GM21786 (cell line): ENCODE results near the gene FAM204A.

Experiments used
- ATAC-seq: cut with Tn5 transposase; IDR thresholded peaks from one replicate; pipeline ENCODE4 v1.9.1; 2021; ENCODE audit not compliant: unreplicated experiment

FAM204A gene

DNA sequence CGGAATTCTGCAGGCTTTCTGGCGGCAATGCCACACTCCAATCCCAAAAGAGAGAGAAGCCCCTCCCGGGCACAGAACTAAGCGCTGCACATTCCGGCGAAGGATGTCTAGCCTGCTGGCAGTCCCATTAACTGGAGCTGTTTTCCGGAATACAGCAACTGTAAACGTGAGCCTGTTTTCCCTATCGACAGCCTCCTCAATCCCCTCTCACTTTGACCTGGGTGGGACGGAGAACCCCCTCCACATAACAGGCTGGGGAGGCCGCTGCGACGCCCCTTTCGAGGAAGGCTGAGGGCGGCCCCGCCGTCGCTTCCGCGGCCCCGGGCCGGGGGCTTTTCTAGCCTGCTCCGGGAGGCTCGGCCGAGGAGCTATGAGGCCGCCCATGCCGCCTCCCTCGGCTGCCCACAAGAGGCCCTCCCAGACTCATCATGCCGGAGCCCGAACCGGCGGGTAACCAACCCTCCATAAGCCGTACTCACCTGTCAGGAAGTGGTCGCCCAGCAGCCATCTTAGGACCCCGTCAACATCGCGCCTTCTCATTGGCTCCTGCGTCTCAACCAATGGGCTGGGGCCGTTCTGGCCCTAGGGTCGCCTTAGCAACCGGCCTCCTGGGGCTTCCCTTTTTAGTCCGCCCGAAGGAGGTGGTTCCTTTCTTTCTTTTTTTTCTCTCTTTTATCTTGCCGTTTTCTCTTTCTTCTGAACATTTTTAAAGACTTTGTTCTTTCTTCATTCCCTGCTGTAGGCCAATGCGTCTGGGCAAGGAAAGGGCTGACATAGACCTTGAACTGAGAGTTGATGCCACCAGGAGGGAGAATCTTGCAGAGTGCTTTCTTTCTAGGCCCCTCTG, at the start of gene FAM204A:
Gene FAM204A, minus strand, starts transcription at position 534 of the 847 bp plus-strand sequence. CDS start 5,909 bp downstream, outside the sequence.
- peak; percentile 100 for ATAC-seq

GRCh38 chr10:118383699-118384098, 41.6 kb upstream of the FAM204A start:
- no peak for ATAC-seq

DNA sequence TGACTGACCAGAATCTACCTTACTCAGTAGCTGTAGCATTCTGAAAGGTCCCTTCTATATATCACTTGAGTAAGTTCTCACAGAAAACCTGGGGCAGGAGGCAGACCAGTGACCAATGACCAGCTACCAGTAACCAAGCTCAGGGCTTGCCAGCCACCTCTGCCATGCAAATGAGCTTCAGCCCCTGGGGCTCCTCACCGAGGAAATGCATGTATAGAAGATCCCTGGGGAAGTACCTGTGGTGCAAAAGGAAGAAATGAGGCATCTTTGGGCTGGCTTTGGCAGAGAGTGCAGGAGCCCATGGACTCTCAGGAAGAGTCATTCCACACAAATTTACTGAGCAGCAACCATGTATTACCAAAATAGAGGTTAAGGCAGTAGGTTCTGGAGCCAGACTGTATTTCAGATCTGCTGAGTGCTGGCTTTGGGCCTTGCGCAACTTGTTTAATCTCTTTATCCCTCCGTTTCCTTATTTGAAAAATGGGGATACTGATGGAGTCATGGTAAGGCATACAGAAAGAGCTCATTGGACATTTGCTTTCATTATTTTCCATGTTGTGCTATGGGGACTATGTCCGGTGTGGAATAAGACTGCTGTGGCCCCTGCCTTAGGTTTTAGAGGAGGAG, 41.1 kb upstream of the FAM204A start:
- no peak for ATAC-seq

DNA sequence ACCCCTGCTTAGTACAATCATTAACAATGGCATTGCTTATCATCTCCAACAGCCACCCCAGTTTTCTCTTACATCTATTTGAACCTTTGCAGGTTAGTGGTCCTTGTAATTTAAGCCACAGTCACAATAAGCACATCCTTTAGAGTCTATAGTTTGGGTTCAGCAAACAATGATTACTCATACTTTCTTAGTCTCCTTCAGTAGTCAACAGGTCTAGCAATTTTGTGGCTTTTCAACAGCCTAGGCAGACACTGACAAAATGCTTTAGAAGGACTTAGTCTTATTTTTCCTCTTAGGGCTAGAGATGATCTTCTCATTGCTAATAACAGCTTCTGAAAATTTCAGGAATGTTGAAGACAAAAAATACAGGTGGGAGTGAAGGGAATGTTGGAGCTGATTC, 32.3 kb upstream of the FAM204A start:
- no peak for ATAC-seq

- ATAC-seq: no peak
Observed at GRCh38 chr10:118373786-118374185, 31.7 kb upstream of the FAM204A start.

GRCh38 chr10:118370499-118370898, 28.4 kb upstream of the FAM204A start:
- ATAC-seq: no peak

DNA sequence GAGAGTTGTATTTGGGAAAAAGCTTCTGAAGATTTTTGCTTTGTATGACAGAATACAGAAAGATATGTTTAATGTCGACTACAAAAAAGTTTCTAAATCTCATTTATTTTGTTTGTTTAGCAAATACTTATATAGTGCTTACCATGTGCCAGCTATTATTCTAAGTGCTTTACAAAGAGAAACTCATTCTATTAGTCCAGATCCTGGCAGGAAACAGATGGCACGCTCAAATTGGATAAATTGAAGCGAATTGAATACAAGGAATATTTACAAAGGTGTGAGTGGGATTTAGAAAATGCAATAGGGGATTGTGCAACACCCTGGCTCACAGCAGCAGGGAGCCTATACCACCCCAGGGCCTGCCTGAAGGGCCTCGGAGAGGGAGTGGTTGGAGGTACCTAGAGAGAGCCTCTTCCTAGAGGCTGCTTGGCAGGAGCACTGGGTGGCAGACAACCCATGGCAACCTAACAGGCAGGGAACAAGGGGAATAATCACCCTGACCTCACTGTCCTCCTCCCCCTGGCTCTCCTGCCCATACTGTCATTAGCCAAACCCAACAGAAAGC, 27.6 kb upstream of the FAM204A start:
- ATAC-seq: no peak

DNA sequence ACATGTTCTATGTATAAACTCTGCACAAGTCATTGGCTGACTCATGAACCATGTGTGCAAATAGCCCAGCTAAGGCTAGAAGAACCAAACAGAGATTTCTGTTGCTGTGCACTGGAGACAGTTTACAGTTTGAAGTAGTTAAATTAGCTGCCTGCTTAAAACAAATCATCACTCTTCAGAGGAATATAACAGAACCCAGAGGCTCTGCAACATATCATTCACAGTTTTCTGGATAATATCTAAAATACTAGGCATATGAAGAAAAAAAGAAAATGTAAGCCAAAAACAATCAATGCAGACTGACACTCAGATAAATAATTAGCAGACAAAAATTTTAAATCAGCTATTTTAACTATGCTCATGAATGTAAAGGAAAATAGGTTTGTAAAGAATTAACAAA, 23.6 kb upstream of the FAM204A start:
- ATAC-seq: no peak

- ATAC-seq: no peak
Observed at GRCh38 chr10:118362103-118362502, 20.0 kb upstream of the FAM204A start.

DNA sequence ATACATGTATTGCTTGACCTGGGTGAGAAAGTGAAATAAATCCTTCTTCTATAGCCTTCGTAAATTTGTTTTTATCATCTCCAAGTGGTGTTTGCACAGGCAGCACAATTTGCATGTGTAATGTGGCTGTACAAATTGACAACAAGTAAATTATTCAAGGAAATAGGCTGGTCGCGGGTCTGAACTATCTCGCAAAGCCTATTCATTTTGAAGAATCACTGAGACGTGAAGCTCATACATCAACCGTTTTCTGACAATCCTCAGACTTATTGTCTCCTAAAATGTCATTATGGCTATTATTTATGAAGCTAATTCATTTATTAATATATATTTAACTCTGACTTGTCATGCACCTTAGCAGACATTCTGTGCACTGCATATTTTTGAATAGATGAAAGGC, 16.2 kb upstream of the FAM204A start:
- no peak for ATAC-seq

DNA sequence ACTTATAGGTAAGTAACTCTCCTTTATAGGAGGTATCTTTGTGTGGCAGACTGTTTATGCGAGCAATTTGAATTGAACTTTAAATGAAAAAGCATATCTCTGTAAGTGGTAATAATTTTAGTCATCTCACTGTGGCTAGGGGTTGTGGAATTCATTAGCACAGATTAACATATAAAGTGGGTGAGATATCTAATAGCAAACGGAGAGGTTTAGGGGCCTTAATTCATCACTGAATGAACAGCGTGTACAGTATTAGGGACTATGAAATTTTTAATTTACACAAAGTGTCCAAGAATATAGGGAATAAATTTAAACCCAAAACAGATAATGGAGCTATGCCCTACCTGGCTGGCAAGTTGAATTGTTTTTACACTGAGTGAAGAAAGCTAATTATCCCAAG, 15.7 kb upstream of the FAM204A start:
- ATAC-seq: no peak

DNA sequence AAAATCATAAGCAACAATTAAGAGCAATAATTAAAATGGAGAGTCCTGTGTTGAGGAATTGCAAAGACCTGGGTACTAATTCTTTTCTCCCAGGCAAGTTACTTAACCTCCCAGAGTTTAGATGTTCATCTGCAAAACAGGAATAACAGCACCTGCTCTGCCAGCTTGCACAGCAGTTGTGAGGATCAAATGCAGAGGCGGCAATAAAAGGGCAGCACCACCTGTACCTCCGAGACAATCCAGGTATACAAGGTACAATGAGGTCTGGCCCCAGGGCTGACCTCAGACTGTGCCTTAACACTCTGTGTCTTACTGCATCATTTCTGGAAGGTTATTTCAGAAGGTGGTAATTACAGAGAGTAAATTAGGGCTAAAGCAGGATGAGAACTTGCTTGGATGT, 14.5 kb upstream of the FAM204A start:
- no peak for ATAC-seq

- ATAC-seq: no peak
Observed at GRCh38 chr10:118355234-118355633, 13.1 kb upstream of the FAM204A start.

DNA sequence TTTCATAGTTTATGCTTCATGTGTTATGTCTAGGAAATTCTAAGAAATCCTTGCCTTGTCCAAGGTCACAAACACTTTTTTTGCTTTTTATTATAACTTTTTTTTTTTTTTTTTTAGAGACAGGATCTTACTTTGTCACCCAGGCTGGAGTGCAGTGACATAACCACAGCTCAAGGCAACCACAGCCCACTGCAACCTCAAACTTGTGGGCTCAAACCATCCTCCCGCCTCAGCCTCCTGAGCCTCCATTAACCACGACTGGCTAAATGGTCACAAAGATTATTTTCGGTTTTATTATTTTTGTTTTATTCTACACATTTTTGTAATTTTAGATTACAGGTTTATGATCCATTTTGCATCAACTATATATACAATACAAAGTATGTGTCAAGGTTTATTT, 7.1 kb upstream of the FAM204A start:
- no peak for ATAC-seq

DNA sequence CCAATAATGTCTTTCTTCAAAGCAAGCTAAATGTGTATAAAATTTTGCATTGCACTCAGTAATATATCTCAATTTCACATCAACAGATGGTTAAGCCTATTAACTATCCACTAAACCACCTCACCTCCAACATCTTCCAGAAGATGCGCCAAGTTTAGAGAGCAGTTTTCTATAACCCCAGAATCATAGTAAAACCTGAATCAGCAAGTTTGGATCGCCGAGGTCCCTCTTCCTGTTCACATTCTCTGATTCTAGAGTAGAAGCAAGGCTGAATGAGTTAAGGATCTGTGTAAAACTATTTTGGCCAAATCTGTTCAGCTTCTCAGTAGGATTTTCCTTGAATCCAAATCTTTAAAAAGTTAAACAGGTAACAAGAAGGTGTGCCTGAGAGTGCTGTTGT, 1.4 kb upstream of the FAM204A start:
- ATAC-seq: no peak

DNA sequence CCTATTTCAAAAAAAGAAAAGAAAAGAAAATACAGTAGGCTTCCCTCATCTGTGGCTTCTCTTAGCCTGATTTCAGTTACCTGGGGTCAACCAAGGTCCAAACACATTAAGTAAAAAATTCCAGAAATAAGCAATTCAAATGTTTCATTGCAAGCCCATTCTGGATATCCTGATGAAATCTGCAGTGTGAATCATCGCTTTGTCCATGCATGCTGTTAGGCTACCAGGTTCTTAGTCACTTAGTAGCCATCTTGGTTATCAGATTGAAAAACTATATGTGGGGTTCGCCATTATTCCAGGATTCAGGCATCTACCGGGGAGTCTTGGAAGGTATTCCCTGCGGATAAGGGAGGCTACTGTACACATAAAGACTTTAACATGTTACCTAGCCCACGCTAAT, 991 bp upstream of the FAM204A start:
- no peak for ATAC-seq

DNA sequence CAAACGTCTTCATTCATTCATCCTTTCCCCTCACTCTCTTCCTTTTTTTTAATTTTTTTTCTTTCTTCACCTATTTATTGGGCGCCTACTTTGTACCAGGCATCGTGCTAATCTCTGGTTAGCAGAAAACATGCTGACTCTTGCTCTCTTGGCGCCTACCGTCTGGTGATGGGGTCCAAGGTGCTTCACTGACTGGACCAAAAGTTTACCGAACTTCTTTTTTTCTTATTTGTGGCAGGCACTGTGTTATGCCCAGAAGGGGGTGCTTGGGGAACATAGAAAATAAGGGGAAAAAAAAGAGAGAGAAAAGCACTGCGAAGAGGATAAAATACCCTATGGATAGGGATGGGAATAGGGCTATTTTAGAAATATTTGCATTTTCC, 505 bp upstream of the FAM204A start:
- no peak for ATAC-seq

- no peak for ATAC-seq
Observed at GRCh38 chr10:118340486-118340885, 1.6 kb downstream of the FAM204A start.

GRCh38 chr10:118339111-118339510, 3.0 kb downstream of the FAM204A start:
- no peak for ATAC-seq

- no peak for ATAC-seq
Observed at GRCh38 chr10:118337356-118337755, 4.8 kb downstream of the FAM204A start.

DNA sequence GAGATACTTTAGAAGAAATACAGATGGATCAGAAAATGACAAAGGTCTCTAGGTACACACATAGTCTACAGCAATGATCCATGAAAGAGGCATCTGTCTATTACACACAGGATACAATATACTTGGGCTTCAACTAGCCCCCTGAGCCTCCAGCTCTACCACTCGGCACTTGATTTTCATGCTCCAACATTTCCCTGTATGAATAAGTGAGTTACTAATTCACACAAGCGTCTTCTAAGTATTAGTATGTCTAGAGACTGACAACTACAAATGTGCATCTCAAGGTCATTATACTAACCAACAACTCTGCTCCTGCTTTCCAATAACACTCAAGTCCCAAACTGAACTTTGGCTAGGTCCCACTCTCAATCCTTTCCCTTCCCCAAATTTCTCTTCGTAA, 8.3 kb downstream of the FAM204A start:
- ATAC-seq: no peak
